Neural crest cell (in vitro differentiated cells): ENCODE data around the gene ORMDL1. TPM values are rescaled to one million over a fixed set of nuclear protein-coding genes. Genes with fewer than 3 reads are reported as not detected.
"Not testable (repeated sequence)": the region's sequence is repeated elsewhere in the genome, so short reads cannot be mapped to it uniquely, and the experiment has no call there.

Experiments used
- DNase-seq: peaks from one replicate; pipeline ENCODE4 v3.0.0; 2021; ENCODE audit warnings: low read depth, mixed read lengths, low spot score
- H3K27ac Mint-ChIP-seq: one replicate; pipeline ENCODE4 v1.8.0; 2021; ENCODE audit warnings: mild to moderate bottlenecking, mixed read lengths; ENCODE audit not compliant: unreplicated experiment
- H3K27me3 Mint-ChIP-seq: 2 replicates; pipeline ENCODE4 v1.8.0; 2021; ENCODE audit warnings: low read depth, mild to moderate bottlenecking, mixed read lengths
- H3K36me3 Mint-ChIP-seq: 2 replicates; pipeline ENCODE4 v1.8.0; 2021; ENCODE audit warnings: low read depth, mild to moderate bottlenecking, mixed read lengths
- H3K4me1 Mint-ChIP-seq: 2 replicates; pipeline ENCODE4 v1.8.0; 2021; ENCODE audit warnings: mixed read lengths
- H3K4me3 Mint-ChIP-seq: one replicate; pipeline ENCODE4 v1.8.0; 2021; ENCODE audit warnings: mild to moderate bottlenecking, mixed read lengths
- H3K9me3 Mint-ChIP-seq: 2 replicates; pipeline ENCODE4 v1.8.0; 2021; ENCODE audit warnings: mixed read lengths
- CTCF ChIP-seq: fragments of 200-600 bp; sonication (generic); conservative IDR thresholded peaks from 2 replicates; pipeline ENCODE4 v1.5.0; 2021; ENCODE audit warnings: antibody characterized with exemption, mild to moderate bottlenecking
- total RNA-seq: library from RNA; stranded (reverse); gene quantifications from 2 replicates; pipeline ENCODE4 v1.2.1, GENCODE V29; 2021

ORMDL1 gene
- total RNA-seq, 1 donor from 2014 or later, result 68.0 TPM

GRCh38 chr2:189770590-189771322 lies 13.4 kb downstream of the ORMDL1 start:
- Mint-ChIP-seq H3K4me1 (no peaks in the 10 kb centered on the region), H3K36me3 (peaks cover 10% of the 10 kb centered on the region), H3K27me3 (no peaks in the 10 kb centered on the region), H3K9me3 (no peaks in the 10 kb centered on the region), H3K27ac (no peak overlapping the region), H3K4me3 (no peak overlapping the region)
- DNase-seq, result no peak
- TF ChIP-seq CTCF, result no peak

- peak overlapping the region; percentile 76 for H3K4me3 Mint-ChIP-seq
- H3K27me3 Mint-ChIP-seq, result no peaks in the 10 kb centered on the region
- no peaks in the 10 kb centered on the region for H3K9me3 Mint-ChIP-seq
- no peak for TF ChIP-seq CTCF
- H3K4me1 Mint-ChIP-seq, result peaks cover 12% of the 10 kb centered on the region
- no peak overlapping the region for H3K27ac Mint-ChIP-seq
- no peak for DNase-seq
- H3K36me3 Mint-ChIP-seq, result peaks cover 10% of the 10 kb centered on the region
Measured at GRCh38 chr2:189763908-189764661, 20.1 kb downstream of the ORMDL1 start.

GRCh38 chr2:189762551-189763298 lies 21.4 kb downstream of the ORMDL1 start, which contains the start of gene OSGEPL1:
TSS of gene OSGEPL1 (minus strand) at chr2:189762792. CDS start at chr2:189761640, 1,152 bp downstream.
- Mint-ChIP-seq H3K36me3 (peaks cover 15% of the 10 kb centered on the region), H3K9me3 (no peaks in the 10 kb centered on the region), H3K4me1 (peaks cover 12% of the 10 kb centered on the region), H3K27ac (peak within 1 kb of the TSS; percentile 99), H3K4me3 (peak within 1 kb of the TSS; percentile 98), H3K27me3 (no peaks in the 10 kb centered on the region)
- DNase-seq, result peak; percentile 78
- TF ChIP-seq CTCF, result peak; percentile 66

GRCh38 chr2:189762229-189762550 lies 21.9 kb downstream of the ORMDL1 start:
- H3K27ac Mint-ChIP-seq, result peak overlapping the region; percentile 99
- TF ChIP-seq CTCF, result no peak
- peaks cover 16% of the 10 kb centered on the region for H3K36me3 Mint-ChIP-seq
- H3K27me3 Mint-ChIP-seq, result no peaks in the 10 kb centered on the region
- DNase-seq, result no peak
- no peaks in the 10 kb centered on the region for H3K9me3 Mint-ChIP-seq
- peak overlapping the region; percentile 98 for H3K4me3 Mint-ChIP-seq
- peaks cover 12% of the 10 kb centered on the region for H3K4me1 Mint-ChIP-seq

- H3K9me3 Mint-ChIP-seq, H3K27ac Mint-ChIP-seq, DNase-seq, H3K27me3 Mint-ChIP-seq: not testable (repeated sequence)
- Mint-ChIP-seq H3K36me3 (peaks cover 10% of the 10 kb centered on the region), H3K4me3 (peak overlapping the region; percentile 69), H3K4me1 (peaks cover 12% of the 10 kb centered on the region)
Measured at GRCh38 chr2:189760154-189760553, 24.0 kb downstream of the ORMDL1 start.
